ENCODE results near the gene MRPS27. TPM values are rescaled to one million over a fixed set of nuclear protein-coding genes. Genes with fewer than 3 reads are reported as not detected.

MRPS27 gene
- total and polyA plus RNA-seq, 2 of the 13 experiments (the other 11 are each of a cell fraction or from before 2014, with no cell fraction given), result 71.8 to 115 TPM

- Histone ChIP-seq H3K4me2 (ENCODE audit: low read depth, low read length) (no peak overlapping the region), H2AFZ (ENCODE audit: low read length) (no peak overlapping the region), H3K9ac (ENCODE audit: insufficient read depth, low read depth, low read length) (no peak overlapping the region), H3K27ac (ENCODE audit: extremely low read length, insufficient read depth, low read length) (no peak overlapping the region), H3K4me3 (replicated peaks in 1 of 3; ENCODE audit: insufficient read depth in 1 of 3, low read depth in 2 of 3, low read length in 3 of 3) (no peak overlapping the region), H3K9me3 (ENCODE audit: low read length) (no peaks in the 10 kb centered on the region), H3K36me3 (replicated peaks in 1 of 2; ENCODE audit: control insufficient read depth in 1 of 2, insufficient read depth in 2 of 2, low read length in 2 of 2) (peaks cover 0 to 8% of the 10 kb centered on the region in 2 experiments; a peak in 3 of 5 replicates), H3K27me3 (ENCODE audit: control insufficient read depth in 1 of 2, insufficient read depth in 2 of 2, low read length in 2 of 2) (no peaks in the 10 kb centered on the region), H4K20me1 (ENCODE audit: insufficient read depth, low read length) (no peaks in the 10 kb centered on the region), H3K4me1 (ENCODE audit: insufficient read depth, low read length) (peaks cover 50% of the 10 kb centered on the region), H3K79me2 (ENCODE audit: insufficient read depth, low read length) (peaks cover 5% of the 10 kb centered on the region)
- no peak for FAIRE-seq
- ATAC-seq, result no peak
- no peak for DNase-seq (ENCODE audit: low spot score)
- intact Hi-C loops (cut with micrococcal nuclease; ENCODE audit: unreplicated experiment), result no loop called here
- WGBS (ENCODE audit: low lambda C conversion rate), result 97% methylated on average over 5 of the region's 5 CpGs
- POLR2A ChIA-PET, result no interaction called here
- TF ChIP-seq ZFP36 (IDR thresholded peaks at IDR 0.05; ENCODE audit: borderline replicate concordance, low read depth, low read length, partially characterized antibody) (no peak), ZBTB26 (CRISPR knock-in tag; IDR thresholded peaks at IDR 0.05; ENCODE audit: borderline replicate concordance) (peak; percentile 98), ZNF607 (CRISPR knock-in tag; IDR thresholded peaks at IDR 0.05; ENCODE audit: borderline replicate concordance) (no peak), ZMAT5 (CRISPR knock-in tag; IDR thresholded peaks at IDR 0.05; ENCODE audit: borderline replicate concordance, low read depth) (no peak), HNF4A (CRISPR knock-in tag; IDR thresholded peaks at IDR 0.05) (0 out of 2 replicates have a peak, but pooled peaks have one; percentile 17), ZNF720 (CRISPR knock-in tag; IDR thresholded peaks at IDR 0.05) (no peak)
- BruUV-seq (replicated peaks), result no TSS peak
- CTCF ChIA-PET (ENCODE audit: low intra/inter-chr PET ratio, low total read pairs), result no interaction called here
- in situ Hi-C loops (cut with HindIII; ENCODE audit: extremely low pct_ligation_motif_present, low pct_unique_long_range_greater_than_20kb), result no loop called here
Measured at GRCh38 chr5:72252574-72253155, 67.4 kb downstream of the MRPS27 start.

- in situ Hi-C loops (cut with HindIII; ENCODE audit: extremely low pct_ligation_motif_present, low pct_unique_long_range_greater_than_20kb), result no loop called here
- no peak for FAIRE-seq
- ChIA-PET POLR2A (no interaction called here), CTCF (ENCODE audit: low intra/inter-chr PET ratio, low total read pairs) (no interaction called here)
- no peak overlapping the region for H3K4me3 ChIP-seq (replicated peaks in 1 of 3; ENCODE audit: insufficient read depth in 1 of 3, low read depth in 2 of 3, low read length in 3 of 3)
- H4K20me1 ChIP-seq (ENCODE audit: insufficient read depth, low read length), result no peaks in the 10 kb centered on the region
- H3K4me1 ChIP-seq (ENCODE audit: insufficient read depth, low read length), result peaks cover 55% of the 10 kb centered on the region
- H3K36me3 ChIP-seq (replicated peaks in 1 of 2; ENCODE audit: control insufficient read depth in 1 of 2, insufficient read depth in 2 of 2, low read length in 2 of 2), result peaks cover 0 to 2% of the 10 kb centered on the region in 2 experiments; a peak in 1 of 5 replicates
- BruUV-seq (replicated peaks), result no TSS peak
- no peak for DNase-seq (ENCODE audit: low spot score)
- H3K79me2 ChIP-seq (ENCODE audit: insufficient read depth, low read length), result peaks cover 5% of the 10 kb centered on the region
- H3K27ac ChIP-seq (ENCODE audit: extremely low read length, insufficient read depth, low read length), result no peak overlapping the region
- no peak overlapping the region for H3K4me2 ChIP-seq (ENCODE audit: low read depth, low read length)
- TF ChIP-seq ERF (CRISPR knock-in tag; IDR thresholded peaks at IDR 0.05) (no peak), ZSCAN30 (CRISPR knock-in tag; IDR thresholded peaks at IDR 0.05) (no peak), ZNF816 (CRISPR knock-in tag; IDR thresholded peaks at IDR 0.05; ENCODE audit: borderline replicate concordance) (no peak), FIP1L1 (IDR thresholded peaks at IDR 0.05; ENCODE audit: borderline replicate concordance, insufficient read depth, low read depth, low read length) (no peak), ZNF329 (CRISPR knock-in tag; IDR thresholded peaks at IDR 0.05; ENCODE audit: low read depth) (no peak), SIN3B (IDR thresholded peaks at IDR 0.05; ENCODE audit: low read length) (no peak), ZBTB3 (CRISPR knock-in tag; IDR thresholded peaks at IDR 0.05; ENCODE audit: borderline replicate concordance, low read depth) (no peak)
- no peak for ATAC-seq
- H3K9ac ChIP-seq (ENCODE audit: insufficient read depth, low read depth, low read length), result no peak overlapping the region
- H3K27me3 ChIP-seq (ENCODE audit: control insufficient read depth in 1 of 2, insufficient read depth in 2 of 2, low read length in 2 of 2), result no peaks in the 10 kb centered on the region
- intact Hi-C loops (cut with micrococcal nuclease; ENCODE audit: unreplicated experiment), result no loop called here
- H3K9me3 ChIP-seq (ENCODE audit: low read length), result no peaks in the 10 kb centered on the region
- no peak overlapping the region for H2AFZ ChIP-seq (ENCODE audit: low read length)
Measured at GRCh38 chr5:72252008-72252407, 68.0 kb downstream of the MRPS27 start.

All from HepG2 (cell line).